Gastrocnemius medialis (tissue), 4 donors: ENCODE measurements around the gene MYO19. TPM values are rescaled to one million over a fixed set of nuclear protein-coding genes. Genes with fewer than 3 reads are reported as not detected.
"Not testable (repeated sequence)": the region's sequence is repeated elsewhere in the genome, so short reads cannot be mapped to it uniquely, and the experiment has no call there.

Source experiments
- ATAC-seq, 2 donors: fragments of 150-250 bp; one replicate each; pipeline ENCODE4 v1.9.1; 2016
- DNase-seq, 2 donors: peaks; one replicate each; pipeline ENCODE4 v3.0.0-alpha.2; 2019
- H3K27ac ChIP-seq, 4 donors: fragments of 200-600 bp; sonication (generic); 1 replicate in 1 of 4; 2 replicates in 3 of 4; pipeline ENCODE4 v1.5.1; 2016 to 2018; ENCODE audit warnings: mild to moderate bottlenecking in 2 of 4, moderate library complexity in 1 of 4
- H3K27me3 ChIP-seq, 3 donors: fragments of 200-600 bp; sonication (generic) in 2 of 3; 1 replicate in 1 of 3; 2 replicates in 2 of 3; pipeline versions ENCODE4 v1.5.1 to v1.6.0; 2016 to 2019; ENCODE audit warnings: mild to moderate bottlenecking in 1 of 3, moderate library complexity in 1 of 3
- H3K36me3 ChIP-seq, 2 donors: fragments of 200-600 bp; sonication (generic) in 1 of 2; one replicate each; pipeline ENCODE4 v1.5.1; 2017 to 2018
- H3K4me1 ChIP-seq, 2 donors: fragments of 200-600 bp; sonication (generic) in 1 of 2; one replicate each; pipeline ENCODE4 v1.5.1; 2016 to 2017; ENCODE audit warnings: mild to moderate bottlenecking in 2 of 2
- H3K4me3 ChIP-seq, 4 donors: fragments of 200-600 bp; sonication (generic) in 3 of 4; 1 replicate in 1 of 4; 2 replicates in 3 of 4; pipeline ENCODE4 v1.5.1; 2016 to 2019; ENCODE audit warnings: mild to moderate bottlenecking in 2 of 4
- H3K9me3 ChIP-seq, 3 donors: fragments of 200-600 bp; sonication (generic) in 2 of 3; 1 replicate in 1 of 3; 2 replicates in 2 of 3; pipeline ENCODE4 v1.5.1; 2016 to 2019
- CTCF ChIP-seq, 5 experiments: fragments of 450-650 bp in 3 of 5; fragments of 200-600 bp in 2 of 5; sonication (generic) in 2 of 5; IDR thresholded peaks in 4 of 5; conservative IDR thresholded peaks in 1 of 5; 1 replicate in 4 of 5; 2 replicates in 1 of 5; pipeline ENCODE4 v1.5.1; 2016 to 2019; ENCODE audit warnings: antibody characterized with exemption in 5 of 5, mild to moderate bottlenecking in 3 of 5, moderate library complexity in 3 of 5
- POLR2A ChIP-seq, 2 donors: fragments of 450-650 bp; IDR thresholded peaks; one replicate each; pipeline ENCODE4 v1.6.1; 2017; ENCODE audit warnings: antibody characterized with exemption in 2 of 2, mild to moderate bottlenecking in 2 of 2, moderate library complexity in 2 of 2
- in situ Hi-C, 4 donors: fragments of 200-750 bp; cut with MboI; loops; one replicate each; pipeline versions ENCODE4 v1.15.0 to v1.8.0; 2017; ENCODE audit warnings: low sequenced_read_pairs in 4 of 4
- intact Hi-C: fragments of 100-400 bp; cut with DNase I; formaldehyde crosslinking; loops from one replicate; pipeline ENCODE4 v1.15.1; 2023; ENCODE audit warnings: low total_unique reads
- total RNA-seq, 4 donors: library from RNA; depleted of rRNA; stranded (reverse); fragments of >200 nt; gene quantifications; one replicate each; pipeline versions ENCODE4 v1.1.0 to v1.2.3, GENCODE V29; 2016

The MYO19 gene
- total RNA-seq, 4 donors from 2014 or later, result 7.5 to 16.8 (median 13.2) TPM

GRCh38 chr17:36510636-36511035, 24.0 kb downstream of the MYO19 start:
- intact Hi-C loops (no loop called here), in situ Hi-C loops (no loop called here)
- H3K4me1 ChIP-seq, result no peaks in the 10 kb centered on the region
- no peak overlapping the region for H3K4me3 ChIP-seq
- no peaks in the 10 kb centered on the region for H3K27me3 ChIP-seq
- H3K27ac ChIP-seq, result no peak overlapping the region
- no peaks in the 10 kb centered on the region for H3K9me3 ChIP-seq
- H3K36me3 ChIP-seq, result peaks cover 0 to 40% of the 10 kb centered on the region in 2 donors
- no peak for TF ChIP-seq POLR2A (IDR thresholded peaks at IDR 0.05)
- no peak for TF ChIP-seq CTCF (IDR thresholded peaks at IDR 0.05 in 4 of 5, conservative IDR thresholded peaks at IDR 0.05 in 1 of 5)
- no peak for DNase-seq
- ATAC-seq, result no peak

DNA sequence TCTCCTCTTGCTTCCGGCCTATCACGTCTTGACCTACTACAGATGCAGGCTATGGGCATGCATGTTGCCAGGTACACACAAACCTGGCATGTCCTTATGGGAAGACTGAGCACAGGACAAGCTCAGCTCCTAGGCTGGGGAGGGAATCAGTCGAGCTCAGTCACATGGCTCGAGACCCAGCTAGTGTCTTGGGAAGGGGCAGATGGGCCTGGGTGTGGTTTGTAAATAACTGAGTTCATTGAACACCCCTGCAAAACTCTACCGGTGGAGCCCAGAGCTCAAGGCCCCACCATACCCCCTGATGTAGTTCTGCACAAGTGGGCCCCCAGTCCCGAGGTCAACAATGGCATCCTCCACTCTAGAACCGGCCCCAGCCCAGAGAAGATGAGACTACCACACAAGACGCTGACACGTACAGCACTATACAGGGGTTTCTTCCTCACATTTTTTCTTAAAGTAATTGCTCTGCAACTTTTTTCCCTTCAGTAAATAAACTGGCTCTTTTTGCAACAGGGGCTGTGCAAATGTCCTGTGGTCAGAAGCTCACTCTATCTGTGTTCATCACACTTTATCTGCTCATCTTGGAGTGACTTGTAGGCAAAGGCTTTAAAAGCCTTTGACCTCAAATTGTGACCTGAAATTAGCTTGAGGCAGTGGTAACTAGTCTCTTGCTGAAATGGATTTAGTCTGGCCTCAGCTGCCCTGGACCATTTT, 25.2 kb downstream of the MYO19 start:
- no peak overlapping the region for H3K4me3 ChIP-seq
- H3K36me3 ChIP-seq, result peaks cover 0 to 47% of the 10 kb centered on the region in 2 donors
- no peaks in the 10 kb centered on the region for H3K9me3 ChIP-seq
- DNase-seq, result no peak
- in situ Hi-C loops, result no loop called here
- intact Hi-C loops, result no loop called here
- no peak for ATAC-seq
- no peak overlapping the region for H3K27ac ChIP-seq
- TF ChIP-seq CTCF (IDR thresholded peaks at IDR 0.05 in 4 of 5, conservative IDR thresholded peaks at IDR 0.05 in 1 of 5), result no peak
- TF ChIP-seq POLR2A (IDR thresholded peaks at IDR 0.05), result no peak
- no peaks in the 10 kb centered on the region for H3K4me1 ChIP-seq
- H3K27me3 ChIP-seq, result no peaks in the 10 kb centered on the region

- H3K27ac ChIP-seq, H3K4me1 ChIP-seq, DNase-seq, ATAC-seq, H3K27me3 ChIP-seq, intact Hi-C loops, H3K4me3 ChIP-seq, in situ Hi-C loops, H3K9me3 ChIP-seq: not testable (repeated sequence)
- H3K36me3 ChIP-seq, result peaks cover 0 to 57% of the 10 kb centered on the region in 2 donors
Measured at GRCh38 chr17:36508439-36508838, 26.2 kb downstream of the MYO19 start.

DNA sequence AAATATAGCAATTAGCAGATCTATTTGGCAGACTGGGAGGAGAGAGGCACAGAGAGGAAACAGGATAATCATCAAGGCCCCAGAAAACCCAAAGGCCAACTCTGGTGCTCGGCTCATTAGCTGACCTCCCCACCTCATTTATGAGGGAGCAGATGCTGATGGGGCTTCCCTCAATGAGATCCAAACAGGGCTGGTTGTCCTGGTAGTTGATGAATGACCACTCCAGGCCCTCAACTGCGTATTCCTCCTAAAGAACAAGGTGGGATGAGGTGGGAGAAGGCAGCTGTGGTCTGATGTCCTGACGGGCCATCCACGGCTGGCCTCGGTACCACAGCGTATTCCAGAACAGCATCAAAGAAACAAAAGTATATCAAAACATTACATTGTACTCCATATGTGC, 27.4 kb downstream of the MYO19 start:
- in situ Hi-C loops, result no loop called here
- no peak overlapping the region for H3K4me3 ChIP-seq
- no peak overlapping the region for H3K27ac ChIP-seq
- no peaks in the 10 kb centered on the region for H3K4me1 ChIP-seq
- H3K27me3 ChIP-seq, result no peaks in the 10 kb centered on the region
- DNase-seq (no peak), ATAC-seq (no peak)
- no peaks in the 10 kb centered on the region for H3K9me3 ChIP-seq
- TF ChIP-seq CTCF (IDR thresholded peaks at IDR 0.05 in 4 of 5, conservative IDR thresholded peaks at IDR 0.05 in 1 of 5), result no peak
- TF ChIP-seq POLR2A (IDR thresholded peaks at IDR 0.05), result no peak
- intact Hi-C loops, result no loop called here
- H3K36me3 ChIP-seq, result peaks cover 0 to 58% of the 10 kb centered on the region in 2 donors

GRCh38 chr17:36506831-36507230, 27.8 kb downstream of the MYO19 start:
- intact Hi-C loops, result no loop called here
- in situ Hi-C loops, result no loop called here
- TF ChIP-seq CTCF (IDR thresholded peaks at IDR 0.05 in 4 of 5, conservative IDR thresholded peaks at IDR 0.05 in 1 of 5) (no peak), POLR2A (IDR thresholded peaks at IDR 0.05) (no peak)
- Histone ChIP-seq H3K27ac (no peak overlapping the region), H3K9me3 (no peaks in the 10 kb centered on the region), H3K27me3 (no peaks in the 10 kb centered on the region), H3K36me3 (peaks cover 0 to 58% of the 10 kb centered on the region in 2 donors), H3K4me3 (no peak overlapping the region), H3K4me1 (no peaks in the 10 kb centered on the region)
- DNase-seq (no peak), ATAC-seq (no peak)
